A673 (cell line): ENCODE measurements around the gene THAP3.

Source experiments
- EZH2 ChIP-seq: fragments of 200-600 bp; sonication (generic); IDR thresholded peaks from 2 replicates; pipeline ENCODE4 v1.6.1; 2017; ENCODE audit warnings: borderline replicate concordance, low read depth, mild to moderate bottlenecking, mixed read lengths, antibody characterized with exemption, low read length; ENCODE audit not compliant: poor library complexity, severe bottlenecking
- TF ChIP-seq, protein P1 (sequence below): fragments of 300-800, 200-600 bp; sonication (generic); conservative IDR thresholded peaks from 2 replicates; pipeline ENCODE4 v1.5.1; 2017; ENCODE audit warnings: low read depth, mild to moderate bottlenecking, antibody characterized with exemption, low read length, moderate library complexity, mixed read lengths

DNA sequence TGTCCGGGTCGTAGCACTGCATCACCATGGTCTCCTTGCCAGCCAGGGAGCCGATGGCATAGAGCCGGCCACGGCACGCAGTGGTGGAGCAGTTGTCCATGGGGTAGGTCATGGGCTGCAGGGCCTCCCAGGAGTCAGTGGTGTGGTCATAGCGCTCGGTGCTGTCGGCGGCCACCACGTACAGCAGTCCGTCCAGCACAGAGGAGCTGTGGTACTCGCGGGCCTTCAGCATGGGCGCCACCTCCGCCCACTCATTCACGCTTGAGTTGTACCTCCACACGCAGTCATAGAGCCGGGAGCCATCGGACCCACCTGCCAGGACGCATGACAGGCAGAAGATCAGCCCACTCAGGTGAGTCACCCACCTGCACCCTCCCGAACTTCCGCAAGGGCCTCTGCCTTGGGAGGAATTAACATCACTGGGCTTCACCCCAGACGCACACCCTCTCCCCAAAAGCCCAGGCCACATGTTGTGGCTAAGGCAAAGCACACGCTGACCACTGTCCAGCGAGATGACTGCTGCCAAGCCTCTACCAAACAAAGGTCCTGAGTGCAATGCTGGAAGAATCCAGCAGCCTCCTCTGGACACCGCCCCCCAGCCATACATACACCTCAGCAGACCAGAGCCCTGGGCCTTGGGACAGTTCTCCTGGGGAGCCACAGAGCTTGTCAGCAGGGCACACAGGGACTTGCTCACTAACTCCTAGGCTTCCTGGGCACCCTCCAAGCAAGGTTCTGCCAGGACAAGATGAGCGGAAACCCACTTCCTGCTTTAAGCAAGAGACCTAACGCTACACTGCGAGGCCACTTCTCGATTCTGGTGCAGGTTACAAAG is 25.3 kb upstream of the THAP3 start:
- TF ChIP-seq, protein P1, sequence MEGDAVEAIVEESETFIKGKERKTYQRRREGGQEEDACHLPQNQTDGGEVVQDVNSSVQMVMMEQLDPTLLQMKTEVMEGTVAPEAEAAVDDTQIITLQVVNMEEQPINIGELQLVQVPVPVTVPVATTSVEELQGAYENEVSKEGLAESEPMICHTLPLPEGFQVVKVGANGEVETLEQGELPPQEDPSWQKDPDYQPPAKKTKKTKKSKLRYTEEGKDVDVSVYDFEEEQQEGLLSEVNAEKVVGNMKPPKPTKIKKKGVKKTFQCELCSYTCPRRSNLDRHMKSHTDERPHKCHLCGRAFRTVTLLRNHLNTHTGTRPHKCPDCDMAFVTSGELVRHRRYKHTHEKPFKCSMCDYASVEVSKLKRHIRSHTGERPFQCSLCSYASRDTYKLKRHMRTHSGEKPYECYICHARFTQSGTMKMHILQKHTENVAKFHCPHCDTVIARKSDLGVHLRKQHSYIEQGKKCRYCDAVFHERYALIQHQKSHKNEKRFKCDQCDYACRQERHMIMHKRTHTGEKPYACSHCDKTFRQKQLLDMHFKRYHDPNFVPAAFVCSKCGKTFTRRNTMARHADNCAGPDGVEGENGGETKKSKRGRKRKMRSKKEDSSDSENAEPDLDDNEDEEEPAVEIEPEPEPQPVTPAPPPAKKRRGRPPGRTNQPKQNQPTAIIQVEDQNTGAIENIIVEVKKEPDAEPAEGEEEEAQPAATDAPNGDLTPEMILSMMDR = no peak
- no peak for TF ChIP-seq EZH2
